Activated T-cell treated with anti-CD3 and anti-CD28 coated beads, Interleukin-2, amount 50 U/mL, for 24 hours (primary cell): ENCODE results near the gene ZNF148.
A peak's percentile ranks its signal among the peaks of the same experiment; 100 is the strongest.

Source experiments
- DNase-seq: peaks from one replicate; pipeline ENCODE4 v3.0.0-alpha.2; 2020
- H3K27ac Mint-ChIP-seq: 2 replicates; pipeline ENCODE4 v1.8.0; 2020; ENCODE audit warnings: mild to moderate bottlenecking, mixed read lengths
- H3K27me3 Mint-ChIP-seq: 2 replicates; pipeline ENCODE4 v1.8.0; 2020; ENCODE audit warnings: mixed read lengths
- H3K36me3 Mint-ChIP-seq: 2 replicates; pipeline ENCODE4 v1.8.0; 2020; ENCODE audit warnings: low read depth, mixed read lengths
- H3K4me1 Mint-ChIP-seq: 2 replicates; pipeline ENCODE4 v1.8.0; 2020; ENCODE audit warnings: low read depth, mixed read lengths
- H3K4me3 Mint-ChIP-seq: 2 replicates; pipeline ENCODE4 v1.8.0; 2020; ENCODE audit warnings: mild to moderate bottlenecking, moderate library complexity, mixed read lengths
- H3K9me3 Mint-ChIP-seq: 2 replicates; pipeline ENCODE4 v1.8.0; 2020; ENCODE audit warnings: mixed read lengths

The ZNF148 gene

DNA sequence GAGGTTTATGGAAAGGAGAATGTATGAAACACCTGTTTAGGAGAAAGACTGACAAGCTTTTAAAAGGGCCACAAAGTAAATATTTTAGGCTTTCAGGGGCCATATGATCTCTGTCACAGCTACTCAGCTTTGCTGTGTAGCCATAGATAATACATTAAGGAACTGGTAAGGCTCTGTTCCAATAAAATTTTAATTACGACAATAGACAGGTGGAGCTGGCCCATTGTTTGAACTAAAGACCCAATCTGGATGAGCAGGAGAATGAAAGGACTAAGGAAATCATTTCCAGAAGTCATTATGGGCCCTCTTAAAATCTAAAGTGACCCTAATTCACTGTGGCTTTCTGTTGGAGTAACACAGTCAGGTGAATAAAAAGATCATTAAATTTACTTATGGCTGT is 114.1 kb downstream of the ZNF148 start:
- Mint-ChIP-seq H3K9me3 (peaks cover 5% of the 10 kb centered on the region), H3K27me3 (no peaks in the 10 kb centered on the region), H3K36me3 (peaks cover 66% of the 10 kb centered on the region), H3K4me3 (no peak overlapping the region), H3K27ac (no peak overlapping the region), H3K4me1 (peaks cover 7% of the 10 kb centered on the region)
- DNase-seq, result no peak

DNA sequence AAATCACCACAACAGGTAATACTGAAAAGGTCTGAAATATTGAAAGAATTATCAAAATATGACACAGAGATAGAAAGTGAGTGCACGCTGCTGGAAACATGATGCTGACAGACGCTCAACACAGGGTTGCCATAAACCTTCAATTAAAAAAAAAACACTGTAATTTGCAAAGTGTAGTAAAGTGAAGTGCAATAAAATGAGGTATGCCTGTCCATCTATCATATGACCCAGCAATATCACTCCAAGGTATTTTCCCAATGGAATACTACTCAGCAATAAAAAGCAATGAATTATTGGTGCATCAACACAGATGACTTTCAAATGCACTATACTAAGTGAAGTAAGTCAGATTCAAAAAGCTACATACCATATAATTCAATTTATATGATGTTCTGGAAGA is 115.0 kb downstream of the ZNF148 start:
- no peak overlapping the region for H3K27ac Mint-ChIP-seq
- peaks cover 63% of the 10 kb centered on the region for H3K36me3 Mint-ChIP-seq
- H3K27me3 Mint-ChIP-seq, result no peaks in the 10 kb centered on the region
- no peak overlapping the region for H3K4me3 Mint-ChIP-seq
- no peak for DNase-seq
- peaks cover 5% of the 10 kb centered on the region for H3K4me1 Mint-ChIP-seq
- H3K9me3 Mint-ChIP-seq, result peaks cover 5% of the 10 kb centered on the region

DNA sequence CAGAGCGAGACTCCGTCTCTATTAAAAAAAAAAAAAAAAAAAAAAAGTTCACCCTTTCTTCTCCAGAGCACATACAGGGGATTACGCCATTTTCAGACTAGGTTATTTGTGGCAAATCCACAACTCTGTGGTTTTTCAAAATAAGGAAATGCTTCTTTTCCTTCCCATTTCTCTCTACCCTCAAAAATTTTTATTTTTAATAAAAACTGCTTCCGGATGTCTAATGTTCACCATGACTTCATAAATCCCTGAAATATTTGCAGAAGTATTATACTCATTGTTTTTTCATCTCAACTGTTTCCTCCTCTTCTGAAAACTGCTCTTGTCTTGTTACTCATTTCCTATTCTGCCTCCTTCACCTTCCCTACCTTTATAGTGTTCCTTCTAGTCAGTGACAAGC is 117.6 kb downstream of the ZNF148 start:
- no peaks in the 10 kb centered on the region for H3K27me3 Mint-ChIP-seq
- no peak overlapping the region for H3K27ac Mint-ChIP-seq
- H3K4me1 Mint-ChIP-seq, result peaks cover 10% of the 10 kb centered on the region
- H3K36me3 Mint-ChIP-seq, result peaks cover 57% of the 10 kb centered on the region
- H3K9me3 Mint-ChIP-seq, result peaks cover 5% of the 10 kb centered on the region
- no peak overlapping the region for H3K4me3 Mint-ChIP-seq
- no peak for DNase-seq

DNA sequence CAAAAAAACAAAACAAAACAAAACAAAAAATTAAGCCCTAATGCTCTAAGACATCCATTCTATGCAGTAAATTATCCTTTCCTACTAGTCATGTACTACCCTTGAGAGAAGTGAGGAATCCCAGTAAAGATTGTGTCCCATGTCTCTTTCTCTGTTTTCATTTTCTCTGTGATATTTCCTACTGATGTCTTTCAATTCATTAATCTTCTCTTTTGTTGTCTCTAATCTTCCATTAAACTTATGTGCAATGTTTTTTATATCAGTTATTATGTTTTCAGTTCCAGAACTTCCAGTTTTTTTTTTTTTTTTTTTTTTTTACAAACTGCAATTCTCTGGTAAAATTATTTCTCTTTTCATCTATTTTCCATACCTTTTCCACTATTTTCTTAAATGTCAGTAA is 118.5 kb downstream of the ZNF148 start:
- Mint-ChIP-seq H3K4me3 (no peak overlapping the region), H3K27me3 (no peaks in the 10 kb centered on the region), H3K27ac (no peak overlapping the region), H3K36me3 (peaks cover 62% of the 10 kb centered on the region), H3K4me1 (peaks cover 17% of the 10 kb centered on the region), H3K9me3 (peaks cover 5% of the 10 kb centered on the region)
- DNase-seq, result no peak

DNA sequence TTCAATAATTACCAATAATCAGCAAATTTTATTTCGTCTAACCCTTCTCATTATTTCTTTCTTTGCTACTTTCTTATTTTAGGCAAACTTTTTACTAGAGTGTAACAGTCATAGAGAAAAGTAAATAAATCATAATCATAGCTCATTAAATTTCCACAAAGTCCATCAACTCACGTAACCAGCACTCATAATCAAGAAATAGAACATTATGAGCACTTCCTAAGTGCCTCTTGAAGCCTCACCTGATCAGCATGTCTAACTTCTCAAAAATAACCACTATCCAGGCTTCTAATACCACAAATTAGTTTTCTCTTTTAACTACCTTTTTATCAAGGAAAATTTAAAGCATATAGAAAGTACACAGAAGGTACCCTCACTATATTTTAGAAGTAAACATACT is 124.2 kb downstream of the ZNF148 start:
- peaks cover 38% of the 10 kb centered on the region for H3K36me3 Mint-ChIP-seq
- no peaks in the 10 kb centered on the region for H3K27me3 Mint-ChIP-seq
- peaks cover 14% of the 10 kb centered on the region for H3K4me1 Mint-ChIP-seq
- no peak overlapping the region for H3K27ac Mint-ChIP-seq
- H3K4me3 Mint-ChIP-seq, result no peak overlapping the region
- H3K9me3 Mint-ChIP-seq, result no peaks in the 10 kb centered on the region
- DNase-seq, result no peak

DNA sequence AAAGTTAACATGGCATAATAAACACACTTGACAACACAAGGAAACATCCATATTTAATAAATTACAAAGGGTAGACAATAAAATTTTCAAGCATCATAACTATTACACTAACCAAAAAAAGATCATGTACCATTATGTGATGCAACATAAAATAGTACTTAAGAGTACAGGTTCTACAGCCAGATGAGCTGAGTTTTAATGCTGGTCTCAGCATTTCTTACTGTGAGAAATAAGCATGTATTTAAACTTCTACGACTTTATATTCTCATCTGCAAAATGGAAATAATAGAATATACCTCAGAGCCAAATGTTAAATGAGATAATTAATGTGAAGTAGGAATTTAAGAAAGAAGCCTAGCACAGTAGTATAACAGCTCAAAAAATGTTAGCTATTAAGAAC is 128.9 kb downstream of the ZNF148 start:
- no peaks in the 10 kb centered on the region for H3K4me1 Mint-ChIP-seq
- DNase-seq, result no peak
- no peaks in the 10 kb centered on the region for H3K9me3 Mint-ChIP-seq
- peaks cover 36% of the 10 kb centered on the region for H3K36me3 Mint-ChIP-seq
- no peak overlapping the region for H3K27ac Mint-ChIP-seq
- no peak overlapping the region for H3K4me3 Mint-ChIP-seq
- no peaks in the 10 kb centered on the region for H3K27me3 Mint-ChIP-seq

DNA sequence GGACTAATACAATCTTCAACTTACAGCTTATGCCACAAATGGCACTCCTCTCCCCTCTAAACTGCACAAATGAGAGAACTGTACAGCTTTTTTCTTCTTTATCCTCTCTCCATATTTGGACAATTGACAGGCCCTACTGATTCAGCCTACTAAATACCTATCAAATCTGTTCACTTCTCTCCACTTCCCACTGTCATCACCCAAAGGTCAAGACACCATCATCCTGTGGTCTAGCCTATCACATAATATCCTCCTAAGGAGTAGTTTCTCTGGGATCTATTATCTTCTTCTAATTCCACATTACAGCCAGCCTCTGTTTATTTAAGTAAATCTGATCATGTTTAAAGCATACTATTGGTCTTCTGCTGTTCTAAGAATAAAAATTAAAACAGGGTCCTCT is 129.6 kb downstream of the ZNF148 start:
- Mint-ChIP-seq H3K4me1 (no peaks in the 10 kb centered on the region), H3K36me3 (peaks cover 32% of the 10 kb centered on the region), H3K4me3 (no peak overlapping the region), H3K9me3 (no peaks in the 10 kb centered on the region), H3K27me3 (no peaks in the 10 kb centered on the region), H3K27ac (no peak overlapping the region)
- DNase-seq, result no peak

DNA sequence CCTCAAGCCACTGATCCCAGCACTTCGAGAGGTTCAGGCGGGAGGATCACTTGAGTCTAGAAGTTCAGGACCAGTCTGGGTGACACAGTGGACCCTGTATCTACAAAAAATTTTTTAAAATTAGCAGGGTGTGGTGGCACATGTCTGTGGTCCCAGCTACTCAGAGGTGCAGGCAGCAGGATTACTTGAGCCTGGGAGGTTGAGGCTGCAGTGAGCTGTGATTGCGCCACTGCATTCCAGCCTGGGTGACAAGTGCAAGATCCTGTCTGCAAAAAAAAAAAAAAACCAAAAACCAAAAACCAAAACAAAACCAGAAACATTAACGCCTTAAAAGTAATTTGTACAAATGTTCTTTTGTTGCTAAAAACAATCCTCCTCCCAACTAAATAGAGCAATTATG is 134.6 kb downstream of the ZNF148 start:
- H3K4me3 Mint-ChIP-seq, result no peak overlapping the region
- peaks cover 12% of the 10 kb centered on the region for H3K4me1 Mint-ChIP-seq
- no peaks in the 10 kb centered on the region for H3K27me3 Mint-ChIP-seq
- H3K27ac Mint-ChIP-seq, result no peak overlapping the region
- peaks cover 3% of the 10 kb centered on the region for H3K9me3 Mint-ChIP-seq
- peaks cover 67% of the 10 kb centered on the region for H3K36me3 Mint-ChIP-seq
- no peak for DNase-seq

DNA sequence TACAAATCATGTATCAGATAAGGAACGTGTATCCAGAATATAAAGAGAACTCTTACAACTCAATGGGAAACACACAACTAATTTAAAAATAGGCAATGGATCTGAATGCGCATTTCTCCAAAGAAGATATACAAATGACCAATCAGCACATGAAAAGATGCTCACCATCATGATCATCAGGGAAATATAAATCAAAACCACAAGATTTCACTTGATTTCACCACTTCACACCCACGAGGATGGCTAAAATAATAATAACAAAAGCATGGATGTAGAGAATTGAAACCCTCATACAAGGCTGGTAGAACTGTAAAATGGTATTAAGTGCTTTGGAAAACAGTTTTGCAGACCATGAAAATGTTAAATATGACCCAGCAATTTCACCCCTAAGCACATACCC is 135.9 kb downstream of the ZNF148 start:
- Mint-ChIP-seq H3K4me3 (no peak overlapping the region), H3K36me3 (peaks cover 68% of the 10 kb centered on the region), H3K9me3 (peaks cover 3% of the 10 kb centered on the region), H3K4me1 (peaks cover 16% of the 10 kb centered on the region), H3K27me3 (no peaks in the 10 kb centered on the region), H3K27ac (no peak overlapping the region)
- no peak for DNase-seq

DNA sequence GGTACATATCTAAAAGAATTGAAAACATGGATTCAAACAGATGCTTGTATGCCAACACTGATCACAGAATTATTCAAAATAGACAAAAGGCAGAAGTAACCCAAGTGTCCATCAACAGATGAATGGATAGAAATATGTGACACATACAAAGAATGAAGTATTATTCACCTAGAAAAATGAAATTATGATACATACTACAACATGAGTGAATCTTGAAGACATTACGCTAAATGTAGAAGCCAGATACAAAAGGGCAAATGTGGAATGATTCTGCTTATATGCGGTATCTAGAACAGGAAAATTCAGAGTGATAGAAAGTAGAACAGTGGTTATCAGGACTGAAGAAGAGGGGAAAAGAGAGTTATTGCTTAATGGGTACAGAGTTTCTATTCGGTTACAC is 136.4 kb downstream of the ZNF148 start:
- H3K27ac Mint-ChIP-seq, result no peak overlapping the region
- peaks cover 65% of the 10 kb centered on the region for H3K36me3 Mint-ChIP-seq
- H3K4me1 Mint-ChIP-seq, result peaks cover 16% of the 10 kb centered on the region
- H3K9me3 Mint-ChIP-seq, result peaks cover 3% of the 10 kb centered on the region
- DNase-seq, result no peak
- H3K4me3 Mint-ChIP-seq, result no peak overlapping the region
- no peaks in the 10 kb centered on the region for H3K27me3 Mint-ChIP-seq

DNA sequence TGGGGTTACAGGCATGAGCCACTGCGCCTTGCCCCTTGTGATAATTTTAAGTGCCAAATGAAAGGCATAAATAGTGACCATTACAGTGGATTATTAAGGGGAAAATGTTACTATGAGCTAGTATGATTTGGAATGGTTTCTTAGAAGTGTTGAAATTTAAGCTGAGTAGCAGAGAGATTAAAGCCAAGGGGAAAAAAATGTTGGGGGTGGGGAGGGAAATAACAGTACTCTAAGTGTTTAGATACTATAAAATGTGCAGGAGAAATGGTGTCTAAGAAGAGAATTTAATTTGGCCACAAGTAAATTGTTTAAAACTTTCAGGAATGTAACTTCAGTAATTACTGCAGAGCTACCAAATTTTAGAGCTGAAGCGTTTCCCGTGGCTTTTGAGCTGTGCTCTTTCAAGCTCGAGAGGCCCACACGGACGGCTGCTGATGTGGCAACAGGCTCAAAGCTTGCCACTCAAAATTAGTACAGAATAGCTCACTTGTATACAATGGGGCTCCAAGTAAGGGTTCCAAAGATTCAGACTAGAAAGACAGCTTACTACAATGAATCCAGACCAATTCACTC is 138.7 kb downstream of the ZNF148 start:
- Mint-ChIP-seq H3K27me3 (no peaks in the 10 kb centered on the region), H3K4me1 (peaks cover 38% of the 10 kb centered on the region), H3K27ac (no peak overlapping the region), H3K4me3 (no peak overlapping the region), H3K36me3 (peaks cover 76% of the 10 kb centered on the region), H3K9me3 (peaks cover 3% of the 10 kb centered on the region)
- DNase-seq, result no peak

DNA sequence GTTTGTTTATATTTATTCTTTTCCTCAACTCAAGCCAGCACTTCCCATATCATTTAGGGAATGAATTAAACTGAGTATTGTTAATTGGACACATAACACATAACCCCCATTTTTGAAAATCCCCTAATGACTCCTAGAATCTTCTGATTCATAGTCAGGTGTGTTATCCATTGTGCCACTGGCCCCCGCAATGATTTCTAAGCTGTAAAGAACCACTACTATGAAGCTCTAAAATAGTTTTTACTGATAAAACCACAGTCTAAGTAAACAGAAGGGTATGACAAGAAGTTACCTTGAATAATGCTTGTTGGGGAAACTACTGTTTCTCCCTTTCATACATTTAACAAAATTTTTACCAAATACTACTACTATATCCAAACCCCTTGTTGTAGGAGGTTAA is 140.3 kb downstream of the ZNF148 start:
- no peak for DNase-seq
- Mint-ChIP-seq H3K27me3 (no peaks in the 10 kb centered on the region), H3K27ac (no peak overlapping the region), H3K4me1 (peaks cover 45% of the 10 kb centered on the region), H3K36me3 (peaks cover 77% of the 10 kb centered on the region), H3K9me3 (peaks cover 3% of the 10 kb centered on the region), H3K4me3 (no peak overlapping the region)

DNA sequence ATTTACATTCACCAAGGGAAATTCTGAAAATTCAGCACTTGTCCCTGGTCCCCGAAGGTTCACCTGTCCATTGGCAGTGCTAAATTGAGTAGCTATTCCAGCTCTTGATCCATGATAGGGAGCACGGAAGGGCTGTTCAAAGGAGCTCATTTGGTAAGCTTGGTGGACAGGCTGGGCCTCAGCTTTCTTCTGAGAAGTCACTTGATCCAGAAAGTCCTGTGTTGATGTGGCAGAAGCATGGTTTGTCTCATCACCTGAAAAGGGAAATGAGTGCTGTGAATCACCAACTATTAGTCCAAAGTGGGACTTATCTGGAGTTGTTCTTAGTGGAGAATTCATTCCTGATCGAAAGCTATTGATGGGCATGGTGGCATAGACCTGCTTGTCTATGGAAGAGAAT is 142.7 kb downstream of the ZNF148 start:
- Mint-ChIP-seq H3K36me3 (peaks cover 74% of the 10 kb centered on the region), H3K4me3 (peak overlapping the region; percentile 20), H3K27ac (peak overlapping the region; percentile 94), H3K4me1 (peaks cover 40% of the 10 kb centered on the region), H3K9me3 (peaks cover 3% of the 10 kb centered on the region), H3K27me3 (no peaks in the 10 kb centered on the region)
- DNase-seq, result no peak

DNA sequence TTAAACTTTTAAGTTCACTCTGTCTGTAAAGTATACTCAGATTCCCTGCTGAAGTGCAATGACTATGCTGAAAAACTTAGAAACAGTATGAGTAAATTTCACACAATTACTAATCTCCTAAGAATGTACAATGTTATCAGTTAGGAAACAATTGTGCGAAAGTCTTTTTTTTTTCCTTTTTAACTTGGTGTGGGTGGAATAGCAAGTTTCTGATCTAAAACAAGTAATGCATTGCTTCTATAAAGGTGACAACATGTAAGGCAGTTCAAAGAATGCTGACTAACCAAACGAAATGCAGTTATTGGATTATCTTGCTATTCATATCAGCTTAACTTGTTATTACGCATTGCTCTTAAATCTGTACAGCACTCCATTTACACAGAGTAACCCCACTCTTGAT is 143.2 kb downstream of the ZNF148 start:
- H3K27me3 Mint-ChIP-seq, result no peaks in the 10 kb centered on the region
- H3K4me1 Mint-ChIP-seq, result peaks cover 40% of the 10 kb centered on the region
- peak overlapping the region; percentile 94 for H3K27ac Mint-ChIP-seq
- peak overlapping the region; percentile 20 for H3K4me3 Mint-ChIP-seq
- peaks cover 3% of the 10 kb centered on the region for H3K9me3 Mint-ChIP-seq
- DNase-seq, result no peak
- H3K36me3 Mint-ChIP-seq, result peaks cover 73% of the 10 kb centered on the region

DNA sequence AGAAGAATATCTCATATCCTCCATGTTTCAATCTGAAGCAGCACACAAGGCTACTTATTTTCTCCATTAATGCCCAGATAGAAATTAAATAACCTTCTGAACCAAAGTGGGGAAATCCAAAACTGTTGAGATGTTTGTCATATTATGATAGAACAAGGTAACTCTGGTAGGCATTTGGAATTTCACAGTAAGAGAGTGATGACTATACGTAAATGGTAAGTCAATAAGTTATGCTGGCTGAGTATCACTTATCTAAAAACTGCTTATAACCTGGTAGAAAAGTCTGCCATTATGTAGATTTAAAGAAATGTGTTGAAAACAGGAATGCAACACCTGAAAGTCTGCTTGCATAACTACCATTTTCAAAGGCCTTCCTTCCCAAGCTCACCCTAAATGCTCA is 145.4 kb downstream of the ZNF148 start:
- no peak overlapping the region for H3K4me3 Mint-ChIP-seq

DNA sequence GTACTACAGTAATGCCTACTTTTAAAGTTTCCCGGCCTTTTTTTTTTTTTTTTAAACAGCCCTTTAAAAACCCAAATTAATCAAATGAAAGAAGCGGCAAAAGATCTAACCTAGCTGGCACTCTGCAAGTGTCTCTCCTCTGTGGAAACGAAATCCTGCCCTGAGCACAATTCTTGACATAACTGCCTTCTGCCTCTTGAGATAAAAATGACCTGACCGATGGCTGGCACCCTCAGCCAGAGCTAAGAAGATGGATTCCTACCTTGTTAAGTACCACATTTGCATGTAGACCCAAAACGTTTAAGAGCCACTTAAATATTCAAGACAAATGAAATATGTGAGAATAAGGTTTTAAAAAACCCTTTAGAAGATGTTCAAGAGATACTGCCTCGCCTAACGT is 146.0 kb downstream of the ZNF148 start:
- Mint-ChIP-seq H3K36me3 (peaks cover 58% of the 10 kb centered on the region), H3K4me3 (no peak overlapping the region), H3K9me3 (no peaks in the 10 kb centered on the region), H3K27me3 (no peaks in the 10 kb centered on the region), H3K4me1 (peaks cover 39% of the 10 kb centered on the region), H3K27ac (peak overlapping the region; percentile 18)
- DNase-seq, result no peak

More for the DNA sequence above, 145.4 kb downstream of the ZNF148 start:
- H3K9me3 Mint-ChIP-seq, result no peaks in the 10 kb centered on the region
- peak overlapping the region; percentile 18 for H3K27ac Mint-ChIP-seq
- no peak for DNase-seq
- H3K36me3 Mint-ChIP-seq, result peaks cover 58% of the 10 kb centered on the region
- peaks cover 37% of the 10 kb centered on the region for H3K4me1 Mint-ChIP-seq
- no peaks in the 10 kb centered on the region for H3K27me3 Mint-ChIP-seq
